Endothelial cell of umbilical vein (primary cell): Measurements from ENCODE around the gene ACBD7. TPM values are rescaled to one million over a fixed set of nuclear protein-coding genes. Genes with fewer than 3 reads are reported as not detected.

Source experiments
- BruUV-seq: library from RNA; stranded (reverse); fragments of 400-500 nt; replicated peaks from 2 replicates; lab custom pipeline; 2021; lab: Mats Ljungman, UMichigan
- CTCF ChIA-PET: fragments of 300-600, 350-600 bp; sonication (Branson Sonifier 250); formaldehyde crosslinking; loops from one replicate; lab custom pipeline; 2021; ENCODE audit warnings: antibody characterized with exemption, inconsistent platforms; lab: Charles Lee
- POLR2A ChIA-PET: fragments of 300-600, 350-600 bp; sonication (Branson Sonifier 250); formaldehyde crosslinking; loops from one replicate; lab custom pipeline; 2021; ENCODE audit warnings: antibody characterized with exemption, inconsistent platforms; lab: Charles Lee
- DNase-seq: peaks from one replicate; pipeline ENCODE4 v3.0.0-alpha.2; 2011; ENCODE audit warnings: low read depth, low spot score
- FAIRE-seq: peaks from 2 replicates; lab custom pipeline; 2011; peaks lifted over from hg19 to GRCh38; lab: Jason Lieb, UNC
- H2AFZ ChIP-seq: 2 replicates; pipeline ENCODE4 v1.6.0; 2012; ENCODE audit warnings: low read depth, low read length, control low read depth, inconsistent platforms
- H3K27ac ChIP-seq: 2 replicates; pipeline ENCODE4 v1.5.1; 2011; ENCODE audit warnings: low read depth, mild to moderate bottlenecking, control low read depth, low read length, moderate library complexity; ENCODE audit not compliant: insufficient read depth
- H3K27me3 ChIP-seq, 2 experiments: 2 replicates each; pipeline versions ENCODE4 v1.6.0 to v1.6.1; 2011; ENCODE audit warnings: low read length in 2 of 2, mixed read lengths in 1 of 2; ENCODE audit not compliant: control insufficient read depth in 2 of 2, insufficient read depth in 2 of 2
- H3K36me3 ChIP-seq, 2 experiments: 2 replicates in 1 of 2; 3 replicates in 1 of 2; pipeline ENCODE4 v1.5.1; 2011; ENCODE audit warnings: low read length in 2 of 2, mild to moderate bottlenecking in 1 of 2, moderate library complexity in 1 of 2; ENCODE audit not compliant: control insufficient read depth in 2 of 2, insufficient read depth in 2 of 2; ENCODE audit errors: extremely low read depth in 1 of 2
- H3K4me1 ChIP-seq: 3 replicates; pipeline ENCODE4 v1.5.1; 2011; ENCODE audit warnings: mild to moderate bottlenecking, low read length; ENCODE audit not compliant: control insufficient read depth, insufficient read depth; ENCODE audit errors: extremely low read depth
- H3K4me2 ChIP-seq: 2 replicates; pipeline ENCODE4 v1.6.1; 2011; ENCODE audit warnings: low read length, control low read depth, mixed read lengths; ENCODE audit not compliant: insufficient read depth
- H3K4me3 ChIP-seq, 3 experiments: fragments of 200-600 bp in 1 of 3; sonication (generic), shearing (Covaris generic) in 1 of 3; replicated peaks in 1 of 3; 2 replicates each; pipeline ENCODE4 v1.5.1; 2011 to 2016; ENCODE audit warnings: control low read depth in 3 of 3, low read length in 3 of 3, mild to moderate bottlenecking in 2 of 3, inconsistent platforms in 1 of 3, low read depth in 1 of 3, moderate library complexity in 1 of 3; ENCODE audit not compliant: insufficient read depth in 1 of 3
- H3K79me2 ChIP-seq: 2 replicates; pipeline ENCODE4 v1.6.0; 2012; ENCODE audit warnings: low read length, inconsistent platforms; ENCODE audit not compliant: control insufficient read depth, insufficient read depth
- H3K9ac ChIP-seq: replicated peaks from 2 replicates; pipeline ENCODE3; 2011; ENCODE audit warnings: low read length, control low read depth; ENCODE audit not compliant: insufficient read depth; ENCODE audit errors: extremely low read depth
- H3K9me1 ChIP-seq: replicated peaks from 3 replicates; pipeline ENCODE4 v1.6.0; 2011; ENCODE audit warnings: mild to moderate bottlenecking, low read length; ENCODE audit not compliant: control insufficient read depth, insufficient read depth; ENCODE audit errors: extremely low read depth
- H3K9me3 ChIP-seq: replicated peaks from 2 replicates; pipeline ENCODE4 v1.5.1; 2012; ENCODE audit warnings: low read length, inconsistent platforms; ENCODE audit not compliant: control insufficient read depth, insufficient read depth
- H4K20me1 ChIP-seq: replicated peaks from 2 replicates; pipeline ENCODE3; 2011; ENCODE audit warnings: mild to moderate bottlenecking, low read length; ENCODE audit not compliant: control insufficient read depth, insufficient read depth; ENCODE audit errors: extremely low read depth
- CTCF ChIP-seq, 2 donors: IDR thresholded peaks; 1 replicate in 1 of 2; 2 replicates in 1 of 2; pipeline ENCODE4 v1.5.1; 2011; ENCODE audit warnings: low read length in 2 of 2, mild to moderate bottlenecking in 2 of 2, moderate library complexity in 2 of 2, control low read depth in 1 of 2, inconsistent platforms in 1 of 2, low read depth in 1 of 2; ENCODE audit not compliant: insufficient read depth in 1 of 2; ENCODE audit errors: extremely low read depth in 1 of 2
- EZH2 ChIP-seq: IDR thresholded peaks from 2 replicates; pipeline ENCODE4 v1.6.1; 2012; ENCODE audit warnings: borderline replicate concordance, low read depth, mild to moderate bottlenecking, moderate library complexity, low read length, inconsistent platforms; ENCODE audit not compliant: severe bottlenecking
- FOS ChIP-seq: IDR thresholded peaks from 2 replicates; pipeline ENCODE4 v1.6.1; 2011; ENCODE audit warnings: mild to moderate bottlenecking, low read length, moderate library complexity, borderline replicate concordance; ENCODE audit not compliant: insufficient read depth
- GATA2 ChIP-seq: IDR thresholded peaks from 2 replicates; pipeline ENCODE4 v1.7.0; 2011; ENCODE audit warnings: low read depth, mild to moderate bottlenecking, moderate library complexity, mixed read lengths, low read length; ENCODE audit not compliant: insufficient read length, insufficient read depth
- JUN ChIP-seq: IDR thresholded peaks from 2 replicates; pipeline ENCODE4 v1.6.1; 2011; ENCODE audit warnings: borderline replicate concordance, low read depth; ENCODE audit not compliant: insufficient read length, insufficient read depth
- MAX ChIP-seq: IDR thresholded peaks from 2 replicates; pipeline ENCODE4 v1.6.1; 2011; ENCODE audit not compliant: insufficient read depth, insufficient read length
- MYC ChIP-seq: IDR thresholded peaks from one replicate; pipeline ENCODE4 v1.6.1; 2011; ENCODE audit warnings: mild to moderate bottlenecking, low read depth, low read length
- POLR2A ChIP-seq: IDR thresholded peaks from 2 replicates; pipeline ENCODE4 v1.6.1; 2012; ENCODE audit warnings: low read depth, mild to moderate bottlenecking, control low read depth, low read length
- POLR2AphosphoS5 ChIP-seq: IDR thresholded peaks from 2 replicates; pipeline ENCODE4 v1.6.1; 2012; ENCODE audit warnings: low read depth, mild to moderate bottlenecking, control low read depth, low read length, moderate library complexity; ENCODE audit not compliant: insufficient read depth
- dilution Hi-C: fragments of 300-500 bp; cut with MboI; formaldehyde crosslinking; loops from one replicate; pipeline ENCODE4 v1.15.0; 2019; ENCODE audit warnings: low sequenced_read_pairs; ENCODE audit not compliant: extremely low pct_ligation_motif_present
- intact Hi-C: fragments of 100-400 bp; cut with micrococcal nuclease; formaldehyde crosslinking; loops from one replicate; pipeline ENCODE4 v1.10.0; 2022
- polyA plus RNA-seq, 4 experiments: library from polyadenylated mRNA; depleted of rRNA in 3 of 4; stranded (reverse) in 3 of 4; unstranded in 1 of 4; fragments of >200 nt; gene quantifications; 2 replicates each; pipeline versions ENCODE4 v1.2.1 to v1.2.3, GENCODE V29; 2011 to 2012; ENCODE audit warnings: missing spikeins in 1 of 4
- total RNA-seq: library from RNA; stranded (reverse); gene quantifications from 2 replicates; pipeline ENCODE4 v1.2.3, GENCODE V29; 2021

ACBD7 gene
- total and polyA plus RNA-seq, 2 donors (not counting 3 experiments of a cell fraction or from before 2014, with no cell fraction given) = 1.2 to 2.8 TPM

GRCh38 chr10:15131330-15131729, 42.8 kb upstream of the ACBD7 start:
- CTCF ChIA-PET = interaction anchor here (1.1 kb wide), 1 partner anchor 239 kb away, joined by 5 read pairs; the partner anchor contains the start of gene FAM171A1
- Histone ChIP-seq H3K36me3 (peaks cover 19 to 37% of the 10 kb centered on the region in 2 experiments), H3K4me3 (no peak overlapping the region), H2AFZ (no peak overlapping the region), H3K79me2 (no peaks in the 10 kb centered on the region), H3K27me3 (no peaks in the 10 kb centered on the region), H3K4me1 (no peaks in the 10 kb centered on the region), H3K9me3 (no peaks in the 10 kb centered on the region), H3K27ac (no peak overlapping the region), H3K9ac (no peak overlapping the region), H3K9me1 (no peaks in the 10 kb centered on the region), H3K4me2 (no peak overlapping the region), H4K20me1 (no peaks in the 10 kb centered on the region)
- no peak for FAIRE-seq
- dilution Hi-C loops (no loop called here), intact Hi-C loops (no loop called here)
- POLR2A ChIA-PET = no interaction called here
- no TSS peak for BruUV-seq
- no peak for TF ChIP-seq POLR2A
- TF ChIP-seq EZH2 = no peak
- no peak for TF ChIP-seq GATA2
- no peak for TF ChIP-seq JUN
- TF ChIP-seq MYC = no peak
- no peak for TF ChIP-seq FOS
- no peak for TF ChIP-seq MAX
- TF ChIP-seq POLR2AphosphoS5 = no peak
- DNase-seq = no peak

GRCh38 chr10:15124908-15125307, 36.3 kb upstream of the ACBD7 start:
- no peak overlapping the region for H3K27ac ChIP-seq
- no peaks in the 10 kb centered on the region for H3K9me1 ChIP-seq
- no peaks in the 10 kb centered on the region for H3K9me3 ChIP-seq
- no peaks in the 10 kb centered on the region for H3K27me3 ChIP-seq
- ChIA-PET CTCF (interaction anchor here (1.3 to 1.9 kb wide), 2 partner anchors 18 to 23 kb away, joined by 4 to 6 read pairs; no protein-coding TSS in a partner anchor), POLR2A (no interaction called here)
- intact Hi-C loops (no loop called here), dilution Hi-C loops (no loop called here)
- no peak overlapping the region for H3K4me2 ChIP-seq
- no peak overlapping the region for H3K4me3 ChIP-seq
- FAIRE-seq (no peak), DNase-seq (no peak)
- H3K9ac ChIP-seq = no peak overlapping the region
- peaks cover 14 to 27% of the 10 kb centered on the region in 2 experiments for H3K36me3 ChIP-seq
- TF ChIP-seq CTCF (IDR thresholded peaks at IDR 0.05; ENCODE audit: extremely low read depth in 1 of 2, insufficient read depth in 1 of 2, low read depth in 1 of 2, low read length in 2 of 2) (no peak), JUN (no peak), POLR2AphosphoS5 (no peak), EZH2 (no peak), POLR2A (no peak), MAX (no peak), FOS (no peak), GATA2 (no peak), MYC (no peak)
- no peaks in the 10 kb centered on the region for H4K20me1 ChIP-seq
- H2AFZ ChIP-seq = no peak overlapping the region
- H3K4me1 ChIP-seq = peaks cover 4% of the 10 kb centered on the region
- H3K79me2 ChIP-seq = peaks cover 5% of the 10 kb centered on the region
- no TSS peak for BruUV-seq
